ENCODE results near the gene MACO1.
A peak's percentile ranks its signal among the peaks of the same experiment; 100 is the strongest.
"Not testable (repeated sequence)": the region's sequence is repeated elsewhere in the genome, so short reads cannot be mapped to it uniquely, and the experiment has no call there.

Gene MACO1

DNA sequence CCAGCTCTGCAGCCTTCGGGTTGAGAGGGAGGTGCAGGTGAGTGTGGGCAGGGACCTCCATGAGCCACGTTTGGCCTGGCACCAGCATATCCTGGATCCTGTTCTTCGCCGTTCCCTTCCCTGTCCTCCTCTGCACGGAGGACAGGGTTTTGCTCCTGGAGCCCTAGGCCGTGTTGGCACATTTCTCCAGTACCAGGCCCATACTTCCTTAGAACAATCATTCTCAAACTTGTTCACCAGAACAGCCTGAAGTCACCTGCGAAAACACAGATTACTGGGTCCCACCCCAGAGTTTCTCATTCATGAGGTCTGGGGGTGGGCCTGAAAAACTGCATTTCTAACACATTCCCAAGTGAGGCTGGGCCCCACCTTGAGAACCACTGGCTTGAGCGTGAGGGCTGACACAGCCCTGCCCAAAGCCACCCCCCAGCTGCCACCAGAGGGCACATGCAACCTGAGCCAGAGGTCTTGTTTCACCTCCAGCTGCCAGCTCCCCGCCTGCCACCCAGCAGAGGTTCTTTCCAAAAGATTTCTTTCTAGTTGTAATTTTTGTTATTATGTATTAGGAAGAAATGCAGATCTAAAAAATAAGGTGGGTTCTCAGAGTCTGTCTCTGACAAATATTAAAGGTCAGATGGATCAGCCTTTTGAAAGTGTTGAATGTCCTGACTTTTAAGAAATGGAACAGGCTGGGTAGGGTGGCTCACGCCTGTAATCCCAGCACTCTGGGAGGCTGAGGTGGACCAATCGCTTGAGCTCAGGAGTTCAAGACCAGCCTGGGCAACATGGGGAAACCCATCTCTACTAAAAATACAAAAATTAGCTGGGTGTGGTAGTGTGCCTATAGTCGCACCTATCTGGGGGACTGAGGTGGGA is 73.1 kb downstream of the MACO1 start:
- Histone ChIP-seq H4K8ac (ENCODE audit: low read depth, low read length) (no peak overlapping the region), H3K18ac (ENCODE audit: low read length) (no peak overlapping the region), H2BK5ac (ENCODE audit: low read length) (no peak overlapping the region), H3K4me3 (ENCODE audit: low read length) (no peak overlapping the region), H4K5ac (ENCODE audit: low read length) (no peak overlapping the region), H2BK15ac (replicated peaks; ENCODE audit: low read depth) (no peak overlapping the region), H2BK120ac (ENCODE audit: low read depth, low read length) (no peak overlapping the region), H3K4me1 (ENCODE audit: control insufficient read depth, low read depth, low read length) (peaks cover 7% of the 10 kb centered on the region), H3K9ac (ENCODE audit: low read length) (no peak overlapping the region), H3K23ac (ENCODE audit: low read length) (no peak overlapping the region), H3K27ac (ENCODE audit: low read depth, low read length) (no peak overlapping the region), H3K36me3 (ENCODE audit: control insufficient read depth, insufficient read depth, low read length) (no peaks in the 10 kb centered on the region), H3K56ac (ENCODE audit: low read length) (peak overlapping the region; percentile 28), H3K27me3 (ENCODE audit: insufficient read depth, low read length, poor library complexity) (no peaks in the 10 kb centered on the region), H3K79me2 (ENCODE audit: control insufficient read depth, insufficient read depth, low read length) (no peaks in the 10 kb centered on the region), H3K79me1 (ENCODE audit: low read length) (no peaks in the 10 kb centered on the region), H2AK5ac (ENCODE audit: low read length) (no peak overlapping the region), H3K4ac (ENCODE audit: low read depth, low read length) (no peak overlapping the region), H3K4me2 (ENCODE audit: low read length) (no peak overlapping the region)
- peak; percentile 87 for DNase-seq
- no CpG with 5 or more reads among the region's 12 CpGs for WGBS (ENCODE audit: extremely low coverage, insufficient coverage, low lambda C conversion rate)

DNA sequence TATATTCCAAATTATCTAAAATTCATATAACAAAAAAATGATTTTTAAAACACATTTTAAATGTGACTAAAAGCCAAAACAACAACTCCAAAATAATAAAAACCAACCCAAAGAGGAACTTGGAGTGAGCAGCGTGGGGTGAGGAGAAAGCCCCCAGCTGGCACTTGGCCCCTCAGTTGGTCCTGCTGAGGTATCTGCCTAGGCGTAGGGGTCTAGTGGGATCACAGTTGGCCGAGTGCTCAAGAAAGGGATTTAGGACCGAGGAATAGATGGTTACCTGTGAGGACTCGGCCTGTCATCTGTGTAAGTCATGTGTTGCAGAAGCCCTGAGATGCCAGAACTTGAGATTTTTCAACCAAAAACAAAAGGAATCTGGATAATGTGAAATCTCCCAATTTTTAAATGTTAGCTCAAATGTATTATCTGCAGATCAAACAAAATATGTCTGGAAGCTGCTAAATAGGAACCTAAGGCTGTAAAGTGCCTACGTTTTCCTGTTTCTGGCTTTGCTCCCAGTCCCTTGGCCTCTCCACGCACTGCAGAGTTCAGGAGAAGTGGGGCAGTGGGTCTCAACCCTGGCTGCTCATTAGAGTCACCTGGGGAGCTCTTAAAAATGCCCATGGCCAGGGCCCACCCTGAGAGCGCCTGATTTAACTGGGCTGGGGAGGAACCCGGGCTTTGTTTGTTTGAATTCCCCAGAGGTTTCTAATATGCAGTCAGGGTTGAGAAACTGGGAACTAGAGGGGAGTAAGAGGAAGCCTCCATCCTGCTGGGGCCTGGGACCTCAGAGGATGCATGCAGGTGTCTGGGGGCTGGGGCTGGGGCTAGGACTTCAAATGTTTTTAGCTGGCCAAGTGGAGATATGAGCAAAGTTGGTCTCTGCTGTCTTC is 74.3 kb downstream of the MACO1 start:
- Histone ChIP-seq H2BK5ac (ENCODE audit: low read length) (no peak overlapping the region), H3K79me1 (ENCODE audit: low read length) (no peaks in the 10 kb centered on the region), H3K36me3 (ENCODE audit: control insufficient read depth, insufficient read depth, low read length) (no peaks in the 10 kb centered on the region), H3K4ac (ENCODE audit: low read depth, low read length) (no peak overlapping the region), H3K27me3 (ENCODE audit: insufficient read depth, low read length, poor library complexity) (no peaks in the 10 kb centered on the region), H3K9ac (ENCODE audit: low read length) (no peak overlapping the region), H3K23ac (ENCODE audit: low read length) (no peak overlapping the region), H2BK15ac (replicated peaks; ENCODE audit: low read depth) (no peak overlapping the region), H3K56ac (ENCODE audit: low read length) (no peak overlapping the region), H2AK5ac (ENCODE audit: low read length) (no peak overlapping the region), H3K4me1 (ENCODE audit: control insufficient read depth, low read depth, low read length) (peaks cover 7% of the 10 kb centered on the region), H3K27ac (ENCODE audit: low read depth, low read length) (no peak overlapping the region), H2BK120ac (ENCODE audit: low read depth, low read length) (no peak overlapping the region), H4K5ac (ENCODE audit: low read length) (no peak overlapping the region), H3K4me3 (ENCODE audit: low read length) (no peak overlapping the region), H3K4me2 (ENCODE audit: low read length) (no peak overlapping the region), H3K79me2 (ENCODE audit: control insufficient read depth, insufficient read depth, low read length) (no peaks in the 10 kb centered on the region), H4K8ac (ENCODE audit: low read depth, low read length) (no peak overlapping the region), H3K18ac (ENCODE audit: low read length) (no peak overlapping the region)
- DNase-seq = no peak
- no CpG with 5 or more reads among the region's 9 CpGs for WGBS (ENCODE audit: extremely low coverage, insufficient coverage, low lambda C conversion rate)

DNA sequence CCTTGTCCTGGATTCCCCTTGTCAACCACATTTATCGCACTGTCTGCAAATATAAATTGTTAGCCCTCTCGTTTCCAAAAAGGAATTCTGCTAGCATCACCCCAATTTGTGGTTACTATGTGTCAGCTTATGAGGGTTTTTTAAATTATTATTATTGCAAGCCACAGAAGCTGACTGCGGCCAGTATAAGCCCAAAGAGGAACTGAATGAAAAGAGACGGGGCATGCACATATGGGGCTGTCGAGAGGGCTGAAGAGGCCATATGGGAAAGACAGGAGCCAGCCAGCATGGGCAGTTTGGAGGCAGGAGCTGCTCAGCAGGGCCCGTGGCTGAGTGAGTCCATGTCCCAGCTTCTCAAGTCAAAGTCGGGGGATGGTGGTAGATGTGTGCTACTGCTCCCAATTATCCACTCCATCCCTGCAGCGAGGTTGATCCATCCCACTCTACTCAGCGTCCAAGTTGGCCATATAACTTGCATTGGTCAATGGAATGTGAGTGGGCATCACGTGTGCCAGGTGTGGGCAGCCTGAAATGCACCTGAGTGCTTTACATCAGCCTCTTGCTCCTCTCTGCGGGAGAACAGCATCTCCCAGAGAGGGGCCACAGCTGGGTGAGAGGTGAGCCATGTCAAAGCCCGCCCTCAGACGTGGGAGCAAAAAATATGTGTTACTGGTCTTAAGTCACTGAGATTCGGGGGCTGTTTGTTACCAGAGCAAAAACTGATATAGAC is 75.1 kb downstream of the MACO1 start:
- Histone ChIP-seq H2BK5ac (ENCODE audit: low read length) (no peak overlapping the region), H3K79me2 (ENCODE audit: control insufficient read depth, insufficient read depth, low read length) (no peaks in the 10 kb centered on the region), H2BK15ac (replicated peaks; ENCODE audit: low read depth) (no peak overlapping the region), H3K4ac (ENCODE audit: low read depth, low read length) (no peak overlapping the region), H4K5ac (ENCODE audit: low read length) (no peak overlapping the region), H3K4me1 (ENCODE audit: control insufficient read depth, low read depth, low read length) (peaks cover 7% of the 10 kb centered on the region), H3K4me2 (ENCODE audit: low read length) (no peak overlapping the region), H3K79me1 (ENCODE audit: low read length) (no peaks in the 10 kb centered on the region), H3K27me3 (ENCODE audit: insufficient read depth, low read length, poor library complexity) (no peaks in the 10 kb centered on the region), H3K36me3 (ENCODE audit: control insufficient read depth, insufficient read depth, low read length) (no peaks in the 10 kb centered on the region), H3K18ac (ENCODE audit: low read length) (no peak overlapping the region), H2AK5ac (ENCODE audit: low read length) (peak overlapping the region; percentile 94), H3K56ac (ENCODE audit: low read length) (peak overlapping the region; percentile 60), H3K9ac (ENCODE audit: low read length) (peak overlapping the region; percentile 9), H3K27ac (ENCODE audit: low read depth, low read length) (no peak overlapping the region), H4K8ac (ENCODE audit: low read depth, low read length) (no peak overlapping the region), H3K23ac (ENCODE audit: low read length) (no peak overlapping the region), H2BK120ac (ENCODE audit: low read depth, low read length) (no peak overlapping the region), H3K4me3 (ENCODE audit: low read length) (no peak overlapping the region)
- no peak for DNase-seq
- no CpG with 5 or more reads among the region's 14 CpGs for WGBS (ENCODE audit: extremely low coverage, insufficient coverage, low lambda C conversion rate)

GRCh38 chr1:25506566-25507463 is 76.1 kb downstream of the MACO1 start:
- not testable (repeated sequence) for H2BK120ac ChIP-seq (ENCODE audit: low read depth, low read length); H3K27ac ChIP-seq (ENCODE audit: low read depth, low read length); H4K8ac ChIP-seq (ENCODE audit: low read depth, low read length); H3K36me3 ChIP-seq (ENCODE audit: control insufficient read depth, insufficient read depth, low read length); H3K18ac ChIP-seq (ENCODE audit: low read length); H3K4me2 ChIP-seq (ENCODE audit: low read length); DNase-seq; H4K5ac ChIP-seq (ENCODE audit: low read length); H3K23ac ChIP-seq (ENCODE audit: low read length); H3K79me1 ChIP-seq (ENCODE audit: low read length); H2BK15ac ChIP-seq (replicated peaks; ENCODE audit: low read depth); H2BK5ac ChIP-seq (ENCODE audit: low read length); H3K4me1 ChIP-seq (ENCODE audit: control insufficient read depth, low read depth, low read length); H3K9ac ChIP-seq (ENCODE audit: low read length); H3K4ac ChIP-seq (ENCODE audit: low read depth, low read length); H3K27me3 ChIP-seq (ENCODE audit: insufficient read depth, low read length, poor library complexity); H3K79me2 ChIP-seq (ENCODE audit: control insufficient read depth, insufficient read depth, low read length); H3K4me3 ChIP-seq (ENCODE audit: low read length)
- Histone ChIP-seq H2AK5ac (ENCODE audit: low read length) (peak overlapping the region; percentile 94), H3K56ac (ENCODE audit: low read length) (peak overlapping the region; percentile 44)
- WGBS (ENCODE audit: extremely low coverage, insufficient coverage, low lambda C conversion rate) = no CpG with 5 or more reads among the region's 37 CpGs

- no peak overlapping the region for H3K9ac ChIP-seq (ENCODE audit: low read length)
- no peak overlapping the region for H3K18ac ChIP-seq (ENCODE audit: low read length)
- H2BK120ac ChIP-seq (ENCODE audit: low read depth, low read length) = no peak overlapping the region
- no peaks in the 10 kb centered on the region for H3K27me3 ChIP-seq (ENCODE audit: insufficient read depth, low read length, poor library complexity)
- H4K8ac ChIP-seq (ENCODE audit: low read depth, low read length) = no peak overlapping the region
- no peak overlapping the region for H3K56ac ChIP-seq (ENCODE audit: low read length)
- no peak overlapping the region for H3K23ac ChIP-seq (ENCODE audit: low read length)
- H3K27ac ChIP-seq (ENCODE audit: low read depth, low read length) = no peak overlapping the region
- H4K5ac ChIP-seq (ENCODE audit: low read length) = no peak overlapping the region
- WGBS (ENCODE audit: extremely low coverage, insufficient coverage, low lambda C conversion rate) = no CpG with 5 or more reads among the region's 4 CpGs
- H3K4ac ChIP-seq (ENCODE audit: low read depth, low read length) = no peak overlapping the region
- DNase-seq = no peak
- no peaks in the 10 kb centered on the region for H3K79me1 ChIP-seq (ENCODE audit: low read length)
- H3K4me3 ChIP-seq (ENCODE audit: low read length) = no peak overlapping the region
- H3K4me2 ChIP-seq (ENCODE audit: low read length) = no peak overlapping the region
- no peak overlapping the region for H2BK15ac ChIP-seq (replicated peaks; ENCODE audit: low read depth)
- H2BK5ac ChIP-seq (ENCODE audit: low read length) = no peak overlapping the region
- H3K79me2 ChIP-seq (ENCODE audit: control insufficient read depth, insufficient read depth, low read length) = no peaks in the 10 kb centered on the region
- H3K36me3 ChIP-seq (ENCODE audit: control insufficient read depth, insufficient read depth, low read length) = no peaks in the 10 kb centered on the region
- no peak overlapping the region for H2AK5ac ChIP-seq (ENCODE audit: low read length)
- H3K4me1 ChIP-seq (ENCODE audit: control insufficient read depth, low read depth, low read length) = no peaks in the 10 kb centered on the region
These were observed 83.0 kb downstream of the MACO1 start for GRCh38 chr1:25513666-25514065.
